Hematopoietic multipotent progenitor cell treated with erythropoietin and hydrocortisone succinate and interleukin-3 and kit ligand, for 8 days (in vitro differentiated cells): Measurements from ENCODE around the gene TMEM150B.

Experiments
- DNase-seq: peaks from one replicate; pipeline ENCODE4 v3.0.0-alpha.2; 2015

TMEM150B gene, protein sequence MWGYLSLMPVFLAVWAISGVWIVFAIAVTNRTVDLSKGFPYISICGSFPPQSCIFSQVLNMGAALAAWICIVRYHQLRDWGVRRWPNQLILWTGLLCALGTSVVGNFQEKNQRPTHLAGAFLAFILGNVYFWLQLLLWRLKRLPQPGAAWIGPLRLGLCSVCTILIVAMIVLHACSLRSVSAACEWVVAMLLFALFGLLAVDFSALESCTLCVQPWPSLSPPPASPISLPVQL

GRCh38 chr19:55325172-55325571, at the start of gene TMEM150B:
TSS of gene TMEM150B (minus strand) at chr19:55325341. CDS start at chr19:55321036, 4,305 bp downstream.
- DNase-seq: peak; percentile 28

DNA sequence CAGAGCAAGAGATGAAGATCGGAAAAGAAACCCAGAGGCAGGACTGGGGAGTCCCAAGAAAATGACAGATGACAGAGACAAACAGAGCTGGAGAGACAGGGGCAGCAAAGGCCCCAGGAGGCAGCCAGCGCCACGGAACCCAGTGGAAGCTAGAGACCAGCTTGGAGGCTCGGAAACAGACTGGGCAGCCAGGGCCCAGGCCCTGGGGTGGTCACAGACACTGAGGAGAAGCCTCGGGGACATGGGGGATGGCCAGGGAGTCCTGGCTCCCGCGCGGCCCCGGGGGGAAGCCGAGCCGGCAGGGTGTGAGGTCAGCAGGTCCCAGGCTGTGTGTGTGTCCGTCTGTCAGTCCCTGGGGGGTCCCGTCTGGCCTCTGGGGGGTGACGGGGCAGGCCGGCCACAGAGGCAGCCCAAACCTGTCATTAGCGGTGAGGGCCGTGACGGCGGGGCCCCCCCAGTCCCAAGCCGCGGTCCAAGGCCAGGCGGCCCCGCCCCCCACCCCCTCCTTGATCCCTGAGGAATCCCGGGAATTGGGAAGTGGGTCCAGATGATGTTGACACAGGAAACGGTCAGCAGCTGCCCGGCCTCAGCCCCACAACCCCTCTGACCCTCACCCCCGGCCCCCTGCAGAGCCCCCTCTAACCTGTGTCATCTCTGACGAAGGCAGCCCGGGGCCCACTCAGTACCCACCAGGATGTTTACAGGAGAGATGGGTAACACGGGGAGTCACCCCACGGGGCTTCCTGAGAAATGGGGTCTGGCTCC, 49.0 kb upstream of the TMEM150B start:
- DNase-seq: no peak

- DNase-seq: no peak
These were observed 48.3 kb upstream of the TMEM150B start for GRCh38 chr19:55373306-55373992.

- no peak for DNase-seq
These were observed 47.4 kb upstream of the TMEM150B start for GRCh38 chr19:55372316-55373081.

DNA sequence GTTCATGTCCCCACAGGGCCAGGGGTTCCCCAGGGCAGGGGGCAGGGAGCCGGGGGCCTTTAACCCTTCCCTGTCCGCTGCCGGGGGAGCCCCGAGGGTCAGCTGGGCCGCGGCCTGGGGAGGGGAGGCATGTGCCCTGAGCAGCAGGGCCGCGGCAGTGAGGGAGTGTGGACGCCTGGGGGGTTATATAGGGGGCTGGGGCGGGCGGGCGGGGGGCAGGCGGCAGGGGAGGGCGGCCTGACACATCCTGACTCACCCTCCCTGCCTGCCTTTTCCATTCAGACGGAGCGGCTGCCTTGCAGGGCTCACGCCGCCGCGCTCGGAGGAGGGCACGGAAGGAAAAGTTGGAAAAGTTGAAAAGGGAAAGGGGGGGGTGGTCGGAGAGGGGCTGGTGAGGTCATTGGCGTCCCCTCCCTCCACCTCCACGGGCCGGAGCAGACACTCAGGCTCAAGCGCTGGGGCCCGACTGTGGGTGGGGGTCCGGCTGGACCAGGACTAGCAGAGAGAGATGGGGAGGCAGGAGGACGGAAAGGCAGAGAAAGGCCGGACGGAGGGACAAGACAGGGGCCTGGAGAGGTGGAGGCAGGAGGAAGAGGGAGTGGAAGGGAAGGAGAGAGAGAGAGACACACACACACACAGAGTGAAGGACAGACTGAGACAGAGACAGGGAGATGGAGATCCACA, 45.3 kb upstream of the TMEM150B start, which contains the start of gene IL11:
IL11 (minus strand) TSS at position 159 of the 684 bp plus-strand sequence; CDS start at position 6, 153 bp downstream.
- no peak for DNase-seq

GRCh38 chr19:55369653-55370304, 44.6 kb upstream of the TMEM150B start:
- peak; percentile 29 for DNase-seq

GRCh38 chr19:55368701-55369563, 43.8 kb upstream of the TMEM150B start:
- DNase-seq: no peak

- DNase-seq: no peak
These were observed 43.0 kb upstream of the TMEM150B start for GRCh38 chr19:55368106-55368505.

GRCh38 chr19:55366790-55367189, 41.6 kb upstream of the TMEM150B start:
- no peak for DNase-seq

DNA sequence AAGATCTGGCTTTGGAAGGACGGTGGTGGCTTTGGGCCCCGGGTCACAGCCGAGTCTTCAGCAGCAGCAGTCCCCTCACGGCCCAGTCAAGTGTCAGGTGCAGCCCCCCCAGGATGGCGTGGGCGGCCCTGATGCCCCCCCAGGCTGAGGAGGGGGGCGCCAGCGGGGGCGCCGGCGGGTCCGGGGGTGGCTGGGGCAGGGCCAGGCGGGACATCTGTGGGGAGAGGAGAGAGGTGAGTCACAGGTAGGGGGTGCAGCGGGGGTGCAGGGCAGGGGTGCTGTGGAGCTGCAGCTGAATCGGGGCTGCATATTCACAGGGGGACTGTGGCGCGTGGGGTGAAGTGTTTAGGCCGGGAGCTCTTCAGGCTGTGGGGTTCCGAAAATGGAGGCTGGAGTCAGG, 40.8 kb upstream of the TMEM150B start:
- no peak for DNase-seq

DNA sequence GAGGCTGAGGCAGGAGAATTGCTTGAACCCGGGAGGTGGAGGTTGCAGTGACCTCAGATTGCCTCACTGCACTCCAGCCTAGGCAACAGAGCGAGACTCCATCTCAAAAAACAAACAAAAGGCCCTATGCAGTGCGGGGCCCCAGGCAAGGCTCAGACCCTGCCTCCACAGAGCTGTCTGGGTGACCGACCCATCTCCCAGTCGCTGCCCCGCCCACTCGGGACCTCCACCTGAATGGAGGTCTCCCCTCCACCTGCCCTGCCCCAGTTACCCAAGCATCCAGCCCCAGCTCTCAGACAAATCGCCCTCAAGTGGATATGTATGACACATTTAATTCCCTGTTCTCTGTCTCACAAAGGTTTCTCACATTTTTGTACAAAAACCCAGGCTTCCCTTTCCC, 40.1 kb upstream of the TMEM150B start:
- DNase-seq: no peak

- DNase-seq: no peak
These were observed 38.0 kb upstream of the TMEM150B start, which contains the start of gene GARIN5B for GRCh38 chr19:55362990-55363716. TSS of gene GARIN5B (minus strand) at chr19:55363260. CDS start at chr19:55363066, 194 bp downstream.

DNA sequence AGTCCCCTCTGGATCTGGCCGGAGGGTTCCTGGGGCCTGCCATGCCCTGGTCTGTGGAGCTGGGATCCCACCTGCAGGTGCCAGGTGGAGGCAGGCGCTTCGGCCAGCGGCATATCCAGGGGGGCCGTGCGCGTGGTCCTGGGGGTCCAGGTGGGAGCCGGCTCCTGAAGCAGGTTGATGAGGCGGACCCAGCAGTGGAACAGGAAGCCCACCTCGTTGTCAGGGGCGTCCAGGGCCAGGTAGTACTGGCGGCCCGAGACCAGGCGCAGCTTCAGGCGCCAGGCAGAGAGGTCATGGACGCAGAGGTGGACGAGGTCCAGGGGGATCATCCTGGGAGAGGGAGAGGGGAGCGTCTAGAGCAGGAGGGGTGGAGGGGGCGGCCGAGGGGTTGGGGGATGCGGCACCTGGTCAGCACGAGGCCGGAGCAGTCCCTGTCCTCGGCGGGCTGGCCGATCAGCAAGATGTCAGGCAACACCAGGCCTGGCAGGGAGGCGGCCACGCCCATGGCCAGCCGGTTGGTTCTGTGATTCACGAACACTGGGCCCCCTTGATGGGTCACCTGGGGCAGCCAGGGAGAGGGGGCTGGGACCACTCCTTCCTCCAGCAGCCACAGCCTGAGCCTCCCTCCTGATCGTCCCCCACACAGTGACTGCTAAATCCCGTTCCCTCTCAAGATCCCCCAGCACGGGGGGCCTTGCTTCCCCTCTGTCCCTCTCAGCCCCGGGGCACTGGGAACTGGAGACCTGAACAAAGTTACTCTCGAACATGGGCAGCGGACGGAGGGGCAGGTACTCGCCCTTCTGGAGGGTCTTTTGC, 37.2 kb upstream of the TMEM150B start:
- DNase-seq: no peak

DNA sequence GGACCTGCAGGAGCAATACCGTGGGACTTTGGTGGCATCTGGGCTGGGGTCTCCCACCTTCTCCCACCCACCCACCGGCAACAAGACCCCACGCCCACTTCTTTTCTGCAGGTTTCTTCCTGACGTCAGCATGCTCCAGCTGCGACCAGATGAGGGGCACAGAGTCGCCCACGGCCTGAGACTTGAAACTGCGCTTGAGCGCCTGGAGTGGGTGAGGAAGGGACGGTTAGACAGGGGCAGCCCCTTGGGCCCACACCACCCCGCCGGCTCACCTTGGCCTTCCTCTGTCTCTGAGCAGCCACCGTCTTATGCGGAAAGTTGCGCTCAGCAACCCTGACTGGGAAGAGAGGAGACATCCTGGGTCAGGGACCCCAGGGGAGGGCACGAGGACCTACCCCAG, 35.8 kb upstream of the TMEM150B start:
- no peak for DNase-seq

GRCh38 chr19:55358943-55359908, 34.1 kb upstream of the TMEM150B start:
- no peak for DNase-seq

- no peak for DNase-seq
These were observed 33.4 kb upstream of the TMEM150B start for GRCh38 chr19:55358493-55358892.

DNA sequence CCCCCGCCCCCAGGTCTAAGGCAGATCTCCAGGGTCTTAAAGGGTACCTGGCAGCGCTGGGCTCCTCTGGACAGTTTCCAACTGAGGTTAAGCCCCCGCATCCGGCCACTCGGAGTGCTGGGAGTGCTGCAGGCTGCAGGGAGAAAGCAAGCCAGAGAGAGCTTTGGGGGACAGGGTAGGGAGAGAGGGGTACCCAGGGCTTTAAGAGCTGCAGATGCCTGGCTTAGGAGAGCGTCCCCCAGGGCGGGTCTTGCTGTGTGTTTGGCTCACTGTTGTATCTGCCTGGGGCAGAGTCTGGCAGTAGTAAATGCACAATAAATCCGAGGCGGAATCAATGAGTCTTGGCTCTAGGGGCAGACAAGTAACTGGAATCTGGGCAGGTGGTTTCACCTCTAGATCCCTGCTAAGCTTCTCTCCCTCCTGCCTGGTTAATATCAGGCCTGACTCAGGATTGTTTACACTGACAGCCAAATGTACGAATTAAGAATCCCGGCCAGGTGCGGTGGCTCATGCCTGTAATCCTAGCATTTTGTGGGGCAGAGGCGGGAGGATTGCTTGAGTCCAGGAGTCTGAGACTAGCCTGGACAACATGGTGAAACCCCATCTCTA, 30.2 kb upstream of the TMEM150B start:
- DNase-seq: no peak
